H1 (cell line): ENCODE measurements around the gene NXPH4. TPM values are rescaled to one million over a fixed set of nuclear protein-coding genes. Genes with fewer than 3 reads are reported as not detected.

ENCODE experiments used
- CTCF ChIA-PET: fragments of 300-600 bp; sonication (Branson Sonifier 250); formaldehyde crosslinking; loops from one replicate; lab custom pipeline; 2021; ENCODE audit not compliant: partially characterized antibody; lab: Charles Lee
- POLR2A ChIA-PET: fragments of 300-600 bp; sonication (Branson Sonifier 250); formaldehyde crosslinking; loops from one replicate; lab custom pipeline; 2021; ENCODE audit warnings: inconsistent platforms; ENCODE audit not compliant: partially characterized antibody; lab: Charles Lee
- DNase-seq, 2 experiments: peaks; one replicate each; pipeline versions ENCODE4 v3.0.0 to v3.0.0-alpha.2; 2010 to 2022; ENCODE audit warnings: low spot score in 2 of 2, low read depth in 1 of 2, mixed read lengths in 1 of 2
- FAIRE-seq: peaks from 2 replicates; lab custom pipeline; 2011; peaks lifted over from hg19 to GRCh38; lab: Jason Lieb, UNC
- H2AFZ ChIP-seq: 2 replicates; pipeline ENCODE4 v1.8.1; 2012; ENCODE audit warnings: low read length, inconsistent platforms
- H2AK5ac ChIP-seq: 2 replicates; pipeline ENCODE4 v1.6.1; 2013; ENCODE audit warnings: low read depth, low read length
- H2BK120ac ChIP-seq: replicated peaks from 2 replicates; pipeline ENCODE3; 2013; ENCODE audit warnings: low read depth, low read length, inconsistent platforms
- H2BK12ac ChIP-seq: 2 replicates; pipeline ENCODE4 v1.6.1; 2013; ENCODE audit warnings: low read depth, low read length
- H2BK15ac ChIP-seq: 2 replicates; pipeline ENCODE4 v1.6.1; 2013; ENCODE audit warnings: low read length
- H2BK20ac ChIP-seq: 2 replicates; pipeline ENCODE4 v1.6.1; 2013; ENCODE audit warnings: low read length
- H2BK5ac ChIP-seq: 2 replicates; pipeline ENCODE4 v1.6.1; 2013; ENCODE audit warnings: low read depth, low read length
- H3K14ac ChIP-seq: 2 replicates; pipeline ENCODE4 v1.6.1; 2013; ENCODE audit warnings: inconsistent platforms; ENCODE audit not compliant: insufficient read length
- H3K18ac ChIP-seq: 2 replicates; pipeline ENCODE4 v1.6.1; 2013; ENCODE audit warnings: low read length; ENCODE audit errors: extremely low read depth
- H3K23ac ChIP-seq: 2 replicates; pipeline ENCODE4 v1.6.1; 2013; ENCODE audit warnings: inconsistent platforms; ENCODE audit not compliant: insufficient read length
- H3K23me2 ChIP-seq: 2 replicates; pipeline ENCODE4 v1.6.1; 2013; ENCODE audit warnings: low read depth, low read length
- H3K27ac ChIP-seq: 2 replicates; pipeline ENCODE4 v1.6.1; 2011; ENCODE audit warnings: low read depth, low read length, inconsistent platforms
- H3K27me3 ChIP-seq, 4 experiments: replicated peaks in 1 of 4; 1 replicate in 1 of 4; 2 replicates in 3 of 4; pipeline versions ENCODE4 v1.6.1 to v1.8.1; 2011 to 2013; ENCODE audit warnings: low read length in 3 of 4, mild to moderate bottlenecking in 3 of 4, inconsistent platforms in 2 of 4, mixed read lengths in 2 of 4, moderate library complexity in 1 of 4; ENCODE audit not compliant: control insufficient read depth in 3 of 4, insufficient read depth in 3 of 4; ENCODE audit errors: extremely low read depth in 1 of 4
- H3K36me3 ChIP-seq, 4 experiments: 2 replicates each; pipeline versions ENCODE4 v1.6.1 to v1.8.1; 2011 to 2013; ENCODE audit warnings: mild to moderate bottlenecking in 4 of 4, low read length in 3 of 4, moderate library complexity in 2 of 4, control low read depth in 1 of 4, inconsistent platforms in 1 of 4; ENCODE audit not compliant: insufficient read depth in 4 of 4, control insufficient read depth in 2 of 4
- H3K4ac ChIP-seq: replicated peaks from 2 replicates; pipeline ENCODE3; 2013; ENCODE audit warnings: low read length, low read depth, mixed read lengths, inconsistent platforms; ENCODE audit not compliant: insufficient read length
- H3K4me1 ChIP-seq, 4 experiments: replicated peaks in 1 of 4; 1 replicate in 1 of 4; 2 replicates in 3 of 4; pipeline versions ENCODE4 v1.6.1 to v1.8.1; 2011 to 2013; ENCODE audit warnings: low read length in 3 of 4, inconsistent platforms in 2 of 4, mixed read lengths in 1 of 4; ENCODE audit not compliant: insufficient read depth in 4 of 4, control insufficient read depth in 3 of 4
- H3K4me2 ChIP-seq, 2 experiments: 2 replicates each; pipeline versions ENCODE4 v1.6.1 to v1.8.1; 2011 to 2013; ENCODE audit warnings: low read depth in 2 of 2, low read length in 2 of 2, control low read depth in 1 of 2, inconsistent platforms in 1 of 2, mild to moderate bottlenecking in 1 of 2; ENCODE audit not compliant: insufficient read depth in 1 of 2
- H3K4me3 ChIP-seq, 4 experiments: fragments of 200-600, 300-600 bp in 1 of 4; sonication (generic), shearing (Covaris generic), sonication (Bioruptor Twin) in 1 of 4; 2 replicates each; pipeline versions ENCODE4 v1.5.1 to v1.8.1; 2011 to 2016; ENCODE audit warnings: low read length in 4 of 4, low read depth in 3 of 4, control low read depth in 2 of 4, inconsistent platforms in 2 of 4, mild to moderate bottlenecking in 2 of 4, mixed read lengths in 1 of 4, moderate library complexity in 1 of 4; ENCODE audit not compliant: insufficient read depth in 2 of 4; ENCODE audit errors: extremely low read depth in 1 of 4
- H3K56ac ChIP-seq: replicated peaks from 2 replicates; pipeline ENCODE3; 2013; ENCODE audit warnings: low read depth, mild to moderate bottlenecking, mixed read lengths, low read length, inconsistent platforms; ENCODE audit not compliant: insufficient read length
- H3K79me1 ChIP-seq: 2 replicates; pipeline ENCODE4 v1.6.1; 2013; ENCODE audit warnings: low read depth, low read length, control low read depth
- H3K79me2 ChIP-seq, 2 experiments: 2 replicates each; pipeline versions ENCODE4 v1.6.1 to v1.8.1; 2012 to 2013; ENCODE audit warnings: low read length in 2 of 2, mild to moderate bottlenecking in 2 of 2, inconsistent platforms in 1 of 2; ENCODE audit not compliant: insufficient read depth in 2 of 2, control insufficient read depth in 1 of 2
- H3K9ac ChIP-seq, 4 experiments: replicated peaks in 1 of 4; 1 replicate in 1 of 4; 2 replicates in 3 of 4; pipeline versions ENCODE4 v1.6.1 to v1.8.1; 2011 to 2013; ENCODE audit warnings: low read depth in 3 of 4, low read length in 3 of 4, control low read depth in 2 of 4, mild to moderate bottlenecking in 2 of 4, moderate library complexity in 2 of 4, inconsistent platforms in 1 of 4; ENCODE audit errors: extremely low read depth in 1 of 4
- H3K9me3 ChIP-seq, 2 experiments: 2 replicates each; pipeline versions ENCODE4 v1.6.1 to v1.8.1; 2012 to 2013; ENCODE audit warnings: mild to moderate bottlenecking in 2 of 2, moderate library complexity in 2 of 2, control low read depth in 1 of 2, inconsistent platforms in 1 of 2, low read depth in 1 of 2, low read length in 1 of 2, mixed read lengths in 1 of 2; ENCODE audit not compliant: insufficient read depth in 2 of 2
- H4K20me1 ChIP-seq, 2 experiments: replicated peaks in 1 of 2; 2 replicates each; pipeline versions ENCODE3 to v1.8.1; 2011 to 2013; ENCODE audit warnings: inconsistent platforms in 2 of 2, low read length in 2 of 2, mild to moderate bottlenecking in 1 of 2; ENCODE audit not compliant: insufficient read depth in 2 of 2, control insufficient read depth in 1 of 2
- H4K5ac ChIP-seq: 2 replicates; pipeline ENCODE4 v1.6.1; 2013; ENCODE audit warnings: low read length, low read depth, mixed read lengths, inconsistent platforms; ENCODE audit not compliant: insufficient read length
- H4K8ac ChIP-seq: 2 replicates; pipeline ENCODE4 v1.8.0; 2013; ENCODE audit warnings: mild to moderate bottlenecking, moderate library complexity, low read length, inconsistent platforms; ENCODE audit not compliant: insufficient read depth; ENCODE audit errors: extremely low read depth
- H4K91ac ChIP-seq: replicated peaks from 2 replicates; pipeline ENCODE3; 2013; ENCODE audit warnings: low read length, mixed read lengths, inconsistent platforms; ENCODE audit not compliant: insufficient read length
- CBX5 ChIP-seq: fragments of 300-800, 300-1000 bp; sonication (generic); IDR thresholded peaks from 2 replicates; pipeline ENCODE4 v1.7.1; 2016; ENCODE audit warnings: antibody characterized with exemption, low read length, low read depth
- HDAC2 ChIP-seq, 2 experiments: fragments of 300-600 bp in 1 of 2; sonication (generic) in 1 of 2; IDR thresholded peaks; 2 replicates each; pipeline ENCODE4 v1.6.1; 2011 to 2012; ENCODE audit warnings: low read depth in 2 of 2, low read length in 2 of 2, mild to moderate bottlenecking in 2 of 2, moderate library complexity in 2 of 2, borderline replicate concordance in 1 of 2, inconsistent platforms in 1 of 2
- KDM1A ChIP-seq: fragments of 200-600, 300-600 bp; sonication (generic); IDR thresholded peaks from 2 replicates; pipeline ENCODE4 v1.7.1; 2016; ENCODE audit warnings: mild to moderate bottlenecking, low read length, borderline replicate concordance
- KDM5A ChIP-seq: fragments of 200-600 bp; IDR thresholded peaks from 2 replicates; pipeline ENCODE4 v1.7.1; 2012; ENCODE audit warnings: mild to moderate bottlenecking, low read length, inconsistent platforms, mixed read lengths
- SIX5 ChIP-seq: IDR thresholded peaks from 2 replicates; pipeline ENCODE4 v1.6.1; 2011; ENCODE audit warnings: mild to moderate bottlenecking, low read depth, low read length
- YY1 ChIP-seq: IDR thresholded peaks from 2 replicates; pipeline ENCODE4 v1.6.1; 2011; ENCODE audit warnings: low read depth, mild to moderate bottlenecking, low read length
- WGBS, 2 experiments: shearing (Covaris generic) in 1 of 2; methylation state at CpG; one replicate each; pipeline versions ENCODE4 v1.1.6 to v1.1.7; 2013 to 2015; ENCODE audit warnings: low lambda C conversion rate in 2 of 2, mixed read lengths in 2 of 2, inconsistent platforms in 1 of 2, low coverage in 1 of 2, missing lambda C conversion rate in 1 of 2; ENCODE audit not compliant: insufficient replicate concordance in 2 of 2, insufficient coverage in 1 of 2, insufficient read length in 1 of 2; ENCODE audit errors: extremely low coverage in 1 of 2, missing lambda C conversion rate in 1 of 2; 5-methylcytosine and 5-hydroxymethylcytosine counted together
- polyA plus RNA-seq, 7 experiments: library from polyadenylated mRNA; depleted of rRNA in 3 of 7; stranded (reverse) in 5 of 7; unstranded in 2 of 7; fragments of >200 nt in 5 of 7; fragments of 200-250 nt in 2 of 7; gene quantifications; 1 replicate in 5 of 7; 2 replicates in 1 of 7; 4 replicates in 1 of 7; pipeline versions ENCODE4 v1.2.1 to v1.2.3, GENCODE V29; 2011 to 2013; ENCODE audit warnings: missing spikeins in 2 of 7, mixed read lengths in 2 of 7
- total RNA-seq: library from RNA; stranded (reverse); fragmentation: NEBNext Ultra II Directional; extraction: Animal tissue kit (Norgen Biotek cat#: 25700); gene quantifications from 2 replicates; pipeline ENCODE4 v1.2.1, GENCODE V29; 2021

Gene NXPH4
- total and polyA plus RNA-seq, 2 of the 8 experiments (the other 6 are each of a cell fraction or from before 2014, with no cell fraction given), result 0.92 to 1.7 TPM

GRCh38 chr12:57181072-57181471 is 35.5 kb upstream of the NXPH4 start:
- H2AK5ac ChIP-seq, result no peak overlapping the region
- H3K27ac ChIP-seq, result no peak overlapping the region
- CTCF ChIA-PET, result interaction anchor here (0.6 to 21.9 kb wide), 12 partner anchors 4 to 82 kb away, joined by 3 to 389 read pairs (median 3); partner anchors contain the start of gene LRP1
- no peak overlapping the region for H3K23ac ChIP-seq
- no peaks in the 10 kb centered on the region for H3K27me3 ChIP-seq
- TF ChIP-seq SIX5 (no peak), KDM1A (no peak), HDAC2 (IDR thresholded peaks at IDR 0.05; ENCODE audit: borderline replicate concordance in 1 of 2, low read depth in 2 of 2, low read length in 2 of 2) (no peak), YY1 (no peak), KDM5A (no peak), CBX5 (no peak)
- TF ChIP-seq, all 59 proteins: peak for 0
- Histone ChIP-seq H3K9ac (no peak overlapping the region), H3K9me3 (no peaks in the 10 kb centered on the region), H4K91ac (no peak overlapping the region), H2BK5ac (no peak overlapping the region), H2BK12ac (no peak overlapping the region), H4K5ac (no peak overlapping the region), H3K79me2 (no peaks in the 10 kb centered on the region), H3K36me3 (peaks cover 51 to 78% (median 75%) of the 10 kb centered on the region in 4 experiments), H3K4me3 (no peak overlapping the region), H4K20me1 (peaks cover 6 to 21% of the 10 kb centered on the region in 2 experiments), H2BK20ac (no peak overlapping the region), H2AFZ (no peak overlapping the region), H3K4me1 (no peaks in the 10 kb centered on the region; a peak in 1 of 7 replicates), H2BK15ac (no peak overlapping the region), H3K4ac (no peak overlapping the region), H3K18ac (no peak overlapping the region), H3K56ac (no peak overlapping the region), H2BK120ac (no peak overlapping the region), H3K14ac (no peak overlapping the region), H3K79me1 (no peaks in the 10 kb centered on the region), H3K23me2 (no peaks in the 10 kb centered on the region), H4K8ac (no peak overlapping the region), H3K4me2 (no peak overlapping the region)
- DNase-seq (no peak), FAIRE-seq (no peak)
- WGBS, 2 experiments, result 91% methylated on average over 9 of the region's 9 CpGs; no CpG with 5 or more reads in 1 of the 2 experiments
- POLR2A ChIA-PET, result interaction anchor here (0.7 to 4.6 kb wide), 13 partner anchors 9 to 58 kb away, joined by 3 to 15 read pairs (median 4); partner anchors contain the start of genes LRP1-AS and SHMT2
